Measurements from ENCODE around the gene KRTAP1-1. TPM values are rescaled to one million over a fixed set of nuclear protein-coding genes. Genes with fewer than 3 reads are reported as not detected.

Gene KRTAP1-1
- total and polyA plus RNA-seq, 2 of the 4 experiments (the other 2 are of a cell fraction) = 0.90 to 1.2 TPM

- ATAC-seq (ENCODE audit: low read depth) (no peak), DNase-seq (no peak)
- H3K23ac ChIP-seq (ENCODE audit: low read depth, low read length) = no peak overlapping the region
- H3K9me1 ChIP-seq (ENCODE audit: insufficient read depth, low read length) = no peaks in the 10 kb centered on the region; the same call in 1 of the 2 replicates
- no peaks in the 10 kb centered on the region for H3K79me1 ChIP-seq (ENCODE audit: low read depth in 1 of 2, low read length in 2 of 2)
- H3K14ac ChIP-seq (replicated peaks; ENCODE audit: low read depth, low read length) = no peak overlapping the region
- no peaks in the 10 kb centered on the region for H4K20me1 ChIP-seq (ENCODE audit: insufficient read depth, low read length)
- no peak overlapping the region for H4K8ac ChIP-seq (ENCODE audit: low read depth in 2 of 2, low read length in 2 of 2)
- no peaks in the 10 kb centered on the region for H3K27me3 ChIP-seq (ENCODE audit: control insufficient read depth, insufficient read depth, low read length)
- H2BK120ac ChIP-seq (ENCODE audit: low read depth, low read length) = no peak overlapping the region
- no peak overlapping the region for H3K27ac ChIP-seq (ENCODE audit: insufficient read depth, low read length)
- no peak overlapping the region for H4K91ac ChIP-seq (ENCODE audit: insufficient read depth, low read depth, low read length)
- H3K9ac ChIP-seq (ENCODE audit: low read depth, low read length) = no peak overlapping the region
- H2BK5ac ChIP-seq (ENCODE audit: low read depth, low read length, poor library complexity, severe bottlenecking) = no peak overlapping the region
- no peak overlapping the region for H2AK5ac ChIP-seq (ENCODE audit: low read depth, low read length)
- ChIA-PET CTCF (interaction anchor here (0.6 to 0.9 kb wide), 2 partner anchors 11 to 18 kb away, joined by 3 to 6 read pairs; no protein-coding TSS in a partner anchor), POLR2A (ENCODE audit: unreplicated experiment) (no interaction called here)
- no peak overlapping the region for H2BK20ac ChIP-seq (ENCODE audit: low read depth, low read length)
- in situ Hi-C loops (cut with MboI; ENCODE audit: low sequenced_read_pairs) (no loop called here), intact Hi-C loops (cut with micrococcal nuclease) (no loop called here), dilution Hi-C loops (cut with HindIII; ENCODE audit: low sequenced_read_pairs, unreplicated experiment) (no loop called here)
- no peak overlapping the region for H3K56ac ChIP-seq (ENCODE audit: extremely low read depth, insufficient read depth, low read length)
- no peak overlapping the region for H3K4ac ChIP-seq (ENCODE audit: low read depth, low read length)
- H3K18ac ChIP-seq (ENCODE audit: low read depth, low read length) = no peak overlapping the region
- BruUV-seq (replicated peaks) = no TSS peak
- H3K4me3 ChIP-seq (ENCODE audit: insufficient read depth, low read depth, low read length) = no peak overlapping the region
- TF ChIP-seq CEBPB (IDR thresholded peaks at IDR 0.05; ENCODE audit: low read depth, low read length) = no peak
- no peak for TF ChIP-seq NFE2L2 (IDR thresholded peaks at IDR 0.05; ENCODE audit: low read depth, low read length)
- TF ChIP-seq RAD21 (IDR thresholded peaks at IDR 0.05; ENCODE audit: low read length) = no peak
- no peak overlapping the region for H4K5ac ChIP-seq (ENCODE audit: low read depth, low read length)
- WGBS, 2 experiments (ENCODE audit: extremely low coverage in 2 of 2, insufficient read length in 1 of 2) = no CpG with 5 or more reads among the region's 4 CpGs
- no peak overlapping the region for H2AK9ac ChIP-seq (replicated peaks; ENCODE audit: low read depth, low read length, poor library complexity)
- H3K4me2 ChIP-seq (ENCODE audit: low read depth, low read length) = no peak overlapping the region
- peaks cover 1% of the 10 kb centered on the region; the same call in 1 of the 2 replicates for H3K4me1 ChIP-seq (ENCODE audit: control insufficient read depth, insufficient read depth, low read length)
- no peak overlapping the region for H2BK15ac ChIP-seq (ENCODE audit: low read depth, low read length)
- H3K9me3 ChIP-seq (ENCODE audit: control insufficient read depth, insufficient read depth, low read length) = no peaks in the 10 kb centered on the region
- H2AFZ ChIP-seq (replicated peaks; ENCODE audit: low read length, poor library complexity) = no peak overlapping the region
- no peaks in the 10 kb centered on the region for H3K36me3 ChIP-seq (ENCODE audit: control insufficient read depth, insufficient read depth, low read length)
Measured at GRCh38 chr17:41009301-41009760, 31.9 kb downstream of the KRTAP1-1 start.
